Muscle of arm (tissue), 12 donors: ENCODE measurements around the gene KERA. TPM values are rescaled to one million over a fixed set of nuclear protein-coding genes. Genes with fewer than 3 reads are reported as not detected.
A peak's percentile ranks its signal among the peaks of the same experiment; 100 is the strongest.

Experiments
- DNase-seq: peaks from one replicate; pipeline ENCODE4 v3.0.0-alpha.2; 2013
- polyA plus RNA-seq, 12 donors: library from polyadenylated mRNA; unstranded; fragments of 120-200 nt; gene quantifications; one replicate each; pipeline ENCODE4 v1.2.1, GENCODE V29; 2013; ENCODE audit not compliant: insufficient read length in 12 of 12

Gene KERA
- polyA plus RNA-seq, 12 donors = 21.4 to 182 (median 60.8) TPM; not detected in 1

DNA sequence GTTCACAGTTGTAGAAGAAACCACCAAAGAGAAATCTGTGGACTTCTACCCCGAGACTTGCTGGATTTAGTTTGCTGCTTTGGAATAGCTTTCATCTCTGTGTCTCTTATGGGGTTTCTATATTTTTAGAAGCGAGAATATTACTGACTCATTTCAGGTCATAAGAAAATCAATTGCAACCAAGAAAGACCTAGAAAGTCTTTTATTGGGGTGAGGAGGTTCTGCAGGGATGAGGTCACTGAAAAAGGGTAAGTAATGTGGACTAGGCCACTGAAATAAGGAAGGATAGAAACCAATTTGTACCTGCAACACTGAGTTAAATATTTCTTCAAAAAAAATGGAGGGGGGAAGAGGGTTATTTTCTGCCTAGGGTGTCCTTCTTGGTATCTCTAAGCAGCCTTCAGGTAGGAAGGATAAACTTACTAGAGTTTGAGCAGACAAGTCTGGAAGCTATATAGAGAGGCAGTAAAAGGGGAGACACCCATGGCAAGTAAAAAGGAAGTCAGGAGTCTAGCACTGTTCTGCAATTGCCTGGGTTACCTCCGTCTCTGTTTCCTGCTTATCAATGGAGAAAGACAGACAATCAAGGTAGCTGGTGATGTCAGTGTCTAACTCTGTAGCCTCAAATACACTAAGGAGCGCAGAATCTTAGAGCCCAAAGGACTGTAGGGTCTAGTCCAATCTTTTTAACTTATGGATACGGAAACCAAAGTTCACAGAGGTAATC, 19.6 kb upstream of the KERA start:
- no peak for DNase-seq

- DNase-seq = no peak
Measured at GRCh38 chr12:91074851-91075250, 17.0 kb upstream of the KERA start.

GRCh38 chr12:91074154-91074709, 16.4 kb upstream of the KERA start:
- peak; percentile 67 for DNase-seq

GRCh38 chr12:91073426-91073825, 15.6 kb upstream of the KERA start:
- no peak for DNase-seq

- DNase-seq = no peak
Measured at GRCh38 chr12:91072931-91073330, 15.1 kb upstream of the KERA start.

- no peak for DNase-seq
Measured at GRCh38 chr12:91070936-91071335, 13.1 kb upstream of the KERA start.

DNA sequence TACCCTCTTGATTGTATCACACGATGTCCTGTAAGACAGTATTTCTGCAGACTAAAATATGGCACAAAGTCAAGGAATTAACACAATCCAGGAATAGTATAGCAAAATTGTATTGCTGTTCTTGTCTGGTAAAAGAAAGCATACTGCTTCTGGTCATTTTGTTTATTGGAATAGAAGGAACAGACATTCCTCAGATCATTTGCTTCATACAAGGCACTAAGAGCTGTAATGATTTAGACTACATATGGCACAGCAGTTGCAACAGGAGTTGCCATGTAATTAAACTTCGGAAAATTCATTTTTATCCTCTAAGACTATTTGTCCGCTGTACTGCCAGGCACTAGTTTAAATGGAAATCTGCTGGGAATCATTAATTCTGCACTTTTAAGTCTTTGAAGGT, 7.6 kb upstream of the KERA start:
- no peak for DNase-seq

DNA sequence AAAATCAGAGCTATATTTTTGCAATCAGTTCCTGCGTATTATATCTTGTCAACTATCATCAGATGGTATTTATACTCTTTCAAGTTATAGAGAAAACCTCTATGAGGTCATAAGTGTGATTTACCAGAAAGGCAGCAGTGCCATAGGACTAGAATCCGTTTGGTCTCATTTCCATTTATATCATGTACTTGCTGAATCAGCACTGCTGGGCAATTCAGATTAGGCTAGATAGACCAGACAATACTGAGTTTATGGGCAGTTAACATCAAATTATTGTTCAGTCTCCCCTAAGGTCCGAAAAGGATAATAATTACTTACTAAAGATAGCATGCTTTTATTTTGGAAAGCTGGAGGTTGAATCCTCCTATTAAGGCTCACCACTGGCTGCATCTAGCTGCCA, 6.8 kb upstream of the KERA start:
- no peak for DNase-seq

GRCh38 chr12:91061091-91061490, 3.3 kb upstream of the KERA start:
- DNase-seq = no peak

GRCh38 chr12:91059211-91059610, 1.4 kb upstream of the KERA start:
- peak; percentile 69 for DNase-seq

- DNase-seq = no peak
Measured at GRCh38 chr12:91058786-91059185, 962 bp upstream of the KERA start.

GRCh38 chr12:91056488-91056887, 1.3 kb downstream of the KERA start:
- DNase-seq = no peak

DNA sequence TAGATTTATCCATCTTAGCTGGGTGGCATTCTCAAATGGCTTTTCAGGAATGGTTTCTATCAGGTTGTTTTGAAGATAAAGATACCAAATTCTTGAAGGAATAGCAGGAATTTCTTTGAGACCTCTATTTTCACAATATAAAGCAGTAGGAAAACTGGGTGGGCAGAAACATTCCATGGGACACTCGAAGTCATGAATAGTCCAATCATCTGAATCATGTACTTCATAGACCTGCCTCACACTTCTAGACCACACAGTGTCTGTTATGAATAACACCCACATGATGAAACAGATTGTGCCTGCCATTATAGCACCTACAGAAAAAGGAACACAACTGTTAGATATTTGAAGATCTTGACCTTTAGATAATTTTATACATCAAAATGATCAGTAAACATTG, 1.8 kb downstream of the KERA start:
- DNase-seq = no peak

- peak; percentile 95 for DNase-seq
Measured at GRCh38 chr12:91053951-91054715, 3.7 kb downstream of the KERA start.

- DNase-seq = no peak
Measured at GRCh38 chr12:91052026-91052425, 5.8 kb downstream of the KERA start.

DNA sequence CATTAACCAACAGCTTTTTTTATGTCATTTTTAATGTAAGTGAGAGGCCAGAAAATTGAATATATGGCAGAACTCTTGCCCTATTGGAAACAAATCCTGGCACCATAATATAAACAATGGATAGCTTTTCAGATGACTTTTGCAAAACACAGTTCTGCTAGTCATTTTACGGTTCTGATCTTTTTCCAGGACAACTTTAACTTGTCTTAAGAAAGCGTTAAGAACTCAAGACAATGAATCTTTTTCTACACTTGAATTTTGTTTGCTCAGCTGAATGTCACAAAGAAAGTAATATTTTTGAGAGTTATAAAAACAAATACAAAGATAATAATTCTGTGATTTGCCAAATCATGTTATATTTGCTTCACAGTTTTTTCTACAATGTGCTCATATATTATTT, 13.2 kb downstream of the KERA start:
- DNase-seq = no peak

- no peak for DNase-seq
Measured at GRCh38 chr12:91043408-91043807, 14.4 kb downstream of the KERA start.

DNA sequence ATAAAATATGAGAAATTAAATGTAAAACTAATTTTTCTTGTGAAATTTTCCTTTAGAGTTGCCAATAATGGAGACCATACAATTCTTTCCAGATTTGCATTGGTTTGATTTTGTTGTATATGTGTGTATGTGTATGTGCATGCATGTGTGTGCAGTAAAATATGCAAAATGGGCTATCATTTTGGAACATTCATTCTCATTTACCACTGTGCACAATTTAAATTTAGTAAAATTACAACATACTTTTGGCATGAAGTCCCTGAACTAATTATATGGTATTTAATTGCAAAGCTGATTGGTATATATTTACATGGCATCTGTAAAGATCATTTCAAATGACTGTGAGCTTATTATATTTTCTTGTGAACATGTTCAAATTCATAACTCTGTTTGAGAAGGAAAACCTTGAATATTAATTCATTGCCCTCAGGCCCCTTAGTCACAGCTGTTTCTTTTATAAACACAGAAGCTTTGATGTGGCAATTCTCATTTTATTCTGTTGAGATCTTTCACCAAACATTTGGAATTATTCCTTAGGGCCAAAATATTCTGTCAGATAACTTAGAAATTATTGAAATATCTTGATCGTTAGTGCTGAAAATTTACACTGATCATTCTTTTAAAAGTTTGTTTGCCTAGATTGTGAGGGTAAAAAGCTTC, 17.6 kb downstream of the KERA start:
- DNase-seq = no peak

GRCh38 chr12:91037276-91037675, 20.5 kb downstream of the KERA start:
- no peak for DNase-seq

- no peak for DNase-seq
Measured at GRCh38 chr12:91033251-91033650, 24.6 kb downstream of the KERA start.

- no peak for DNase-seq
Measured at GRCh38 chr12:91023326-91024004, 34.4 kb downstream of the KERA start.

DNA sequence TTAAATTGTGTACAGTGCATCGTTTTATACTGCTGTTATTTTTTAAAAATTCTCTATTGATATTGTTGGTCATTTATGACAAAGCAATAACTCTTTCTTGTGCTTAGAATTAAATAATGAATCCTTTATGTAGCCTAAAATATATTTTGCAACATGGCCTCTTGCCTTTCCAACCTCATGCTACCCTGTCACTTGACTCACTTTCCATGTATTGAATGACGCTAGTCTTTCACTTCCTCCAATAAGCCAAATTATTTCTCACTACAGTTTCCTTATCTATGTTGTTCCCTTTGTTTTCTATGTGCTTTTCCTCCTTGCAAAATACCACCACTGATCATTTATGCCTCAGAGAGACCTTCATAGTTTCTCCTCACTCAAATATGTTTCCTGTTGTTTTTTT, 36.7 kb downstream of the KERA start:
- DNase-seq = no peak
